IMR-90 (cell line): ENCODE results near the gene CAMTA1.

Experiments
- CEBPB ChIP-seq: IDR thresholded peaks from 2 replicates; pipeline ENCODE4 v1.6.1; 2012; ENCODE audit warnings: low read depth, low read length, improper control_type of control experiment
- FOS ChIP-seq: fragments of 150-350 bp; IDR thresholded peaks from 2 replicates; pipeline ENCODE4 v1.6.1; 2016; ENCODE audit warnings: low read depth, low read length
- RCOR1 ChIP-seq: IDR thresholded peaks from 2 replicates; pipeline ENCODE4 v1.6.1; 2012; ENCODE audit warnings: mild to moderate bottlenecking, low read length, improper control_type of control experiment; ENCODE audit not compliant: insufficient replicate concordance
- RFX5 ChIP-seq: IDR thresholded peaks from 2 replicates; pipeline ENCODE4 v1.8.0; 2012; ENCODE audit warnings: low read depth, mild to moderate bottlenecking, low read length, moderate library complexity
- TF ChIP-seq, protein P1 (sequence below): conservative IDR thresholded peaks from 2 replicates; pipeline ENCODE4 v1.5.1; 2012; ENCODE audit warnings: mild to moderate bottlenecking, low read depth, low read length, improper control_type of control experiment

GRCh38 chr1:6788946-6789345 is 3.7 kb downstream of the CAMTA1 start:
- TF ChIP-seq, protein P1, sequence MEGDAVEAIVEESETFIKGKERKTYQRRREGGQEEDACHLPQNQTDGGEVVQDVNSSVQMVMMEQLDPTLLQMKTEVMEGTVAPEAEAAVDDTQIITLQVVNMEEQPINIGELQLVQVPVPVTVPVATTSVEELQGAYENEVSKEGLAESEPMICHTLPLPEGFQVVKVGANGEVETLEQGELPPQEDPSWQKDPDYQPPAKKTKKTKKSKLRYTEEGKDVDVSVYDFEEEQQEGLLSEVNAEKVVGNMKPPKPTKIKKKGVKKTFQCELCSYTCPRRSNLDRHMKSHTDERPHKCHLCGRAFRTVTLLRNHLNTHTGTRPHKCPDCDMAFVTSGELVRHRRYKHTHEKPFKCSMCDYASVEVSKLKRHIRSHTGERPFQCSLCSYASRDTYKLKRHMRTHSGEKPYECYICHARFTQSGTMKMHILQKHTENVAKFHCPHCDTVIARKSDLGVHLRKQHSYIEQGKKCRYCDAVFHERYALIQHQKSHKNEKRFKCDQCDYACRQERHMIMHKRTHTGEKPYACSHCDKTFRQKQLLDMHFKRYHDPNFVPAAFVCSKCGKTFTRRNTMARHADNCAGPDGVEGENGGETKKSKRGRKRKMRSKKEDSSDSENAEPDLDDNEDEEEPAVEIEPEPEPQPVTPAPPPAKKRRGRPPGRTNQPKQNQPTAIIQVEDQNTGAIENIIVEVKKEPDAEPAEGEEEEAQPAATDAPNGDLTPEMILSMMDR: no peak
- TF ChIP-seq CEBPB: no peak
- TF ChIP-seq FOS: no peak
- TF ChIP-seq RCOR1: no peak
- no peak for TF ChIP-seq RFX5
